Upper lobe of left lung (tissue), 4 donors: ENCODE measurements around the gene RABL6.

Experiments used
- CTCF ChIP-seq, 6 experiments: fragments of 450-650 bp in 4 of 6; fragments of 200-600 bp in 2 of 6; sonication (generic) in 2 of 6; IDR thresholded peaks; one replicate each; pipeline ENCODE4 v1.5.1; 2016 to 2019; ENCODE audit warnings: antibody characterized with exemption in 6 of 6
- EP300 ChIP-seq, 4 donors: sonication (generic); formaldehyde crosslinking; IDR thresholded peaks; one replicate each; pipeline ENCODE4 v1.5.1; 2017; ENCODE audit warnings: antibody characterized with exemption in 4 of 4, control low read depth in 2 of 4
- POLR2AphosphoS5 ChIP-seq, 2 donors: sonication (generic); formaldehyde crosslinking; IDR thresholded peaks; one replicate each; pipeline ENCODE4 v1.5.1; 2017; ENCODE audit warnings: antibody characterized with exemption in 2 of 2

DNA sequence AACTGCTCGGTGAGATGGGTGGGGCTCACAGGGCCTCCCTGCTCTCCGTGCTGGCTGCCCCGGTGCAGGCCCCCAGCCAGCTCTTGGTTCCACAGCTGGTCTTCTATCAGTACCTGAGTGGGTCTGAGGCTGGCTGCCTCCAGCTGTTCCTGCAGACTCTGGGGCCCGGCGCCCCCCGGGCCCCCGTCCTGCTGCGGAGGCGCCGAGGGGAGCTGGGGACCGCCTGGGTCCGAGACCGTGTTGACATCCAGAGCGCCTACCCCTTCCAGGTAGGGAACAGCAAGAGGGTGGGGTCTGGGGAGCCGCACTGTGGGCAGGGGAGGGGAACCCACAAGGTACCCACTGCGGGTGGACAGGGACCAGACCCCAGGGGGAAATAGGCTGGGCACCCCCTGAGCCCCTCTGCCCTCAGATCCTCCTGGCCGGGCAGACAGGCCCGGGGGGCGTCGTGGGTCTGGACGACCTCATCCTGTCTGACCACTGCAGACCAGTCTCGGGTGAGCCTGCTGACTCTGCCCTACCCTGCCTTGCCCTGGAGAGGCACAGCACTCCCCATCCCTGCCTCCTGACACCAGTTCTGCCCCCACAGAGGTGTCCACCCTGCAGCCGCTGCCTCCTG is 47.2 kb downstream of the RABL6 start:
- TF ChIP-seq EP300 (IDR thresholded peaks at IDR 0.05) (no peak), CTCF (IDR thresholded peaks at IDR 0.05) (no peak), POLR2AphosphoS5 (IDR thresholded peaks at IDR 0.05) (no peak)
